HepG2 (cell line): ENCODE measurements around the gene TRIM59. TPM values are rescaled to one million over a fixed set of nuclear protein-coding genes. Genes with fewer than 3 reads are reported as not detected.

Source experiments
- ATAC-seq: fragments of 200-7000 bp; cut with Tn5 transposase; 3 replicates; pipeline ENCODE4 v1.9.1; 2020; ENCODE audit warnings: mild to moderate bottlenecking, moderate library complexity
- BruUV-seq: library from RNA; stranded (reverse); fragments of 400-500 nt; replicated peaks from 2 replicates; lab custom pipeline; 2021; lab: Mats Ljungman, UMichigan
- CTCF ChIA-PET: fragments of 300-600 bp; formaldehyde crosslinking; extraction: SDS; loops from one replicate; lab custom pipeline; 2021; ENCODE audit warnings: low total read pairs, inconsistent platforms, low intra/inter-chr PET ratio; lab: Yijun Ruan, JAX
- POLR2A ChIA-PET: fragments of 350-600 bp; sonication (Branson Sonifier 250); formaldehyde crosslinking; loops from one replicate; lab custom pipeline; 2020; ENCODE audit warnings: antibody characterized with exemption, inconsistent platforms; lab: Yijun Ruan, JAX
- DNase-seq: peaks from one replicate; pipeline ENCODE4 v3.0.0-alpha.2; 2015; ENCODE audit warnings: low spot score
- FAIRE-seq: peaks from 3 replicates; lab custom pipeline; 2011; peaks lifted over from hg19 to GRCh38; lab: Jason Lieb, UNC
- H2AFZ ChIP-seq: one replicate; pipeline ENCODE4 v1.6.1; 2011; ENCODE audit warnings: low read length, inconsistent platforms
- H3K27ac ChIP-seq: fragments of 300-600 bp; 3 replicates; pipeline ENCODE4 v1.8.0; 2011; ENCODE audit warnings: mixed run types, mild to moderate bottlenecking, mixed read lengths, low read length, inconsistent platforms; ENCODE audit not compliant: insufficient read depth; ENCODE audit errors: extremely low read length
- H3K27me3 ChIP-seq, 2 experiments: fragments of 200-600 bp in 1 of 2; 2 replicates in 1 of 2; 3 replicates in 1 of 2; pipeline versions ENCODE4 v1.6.0 to v1.8.0; 2011; ENCODE audit warnings: low read length in 2 of 2, mild to moderate bottlenecking in 2 of 2, moderate library complexity in 2 of 2, inconsistent platforms in 1 of 2; ENCODE audit not compliant: insufficient read depth in 2 of 2, control insufficient read depth in 1 of 2
- H3K36me3 ChIP-seq, 2 experiments: fragments of 200-600 bp in 1 of 2; replicated peaks in 1 of 2; 2 replicates in 1 of 2; 3 replicates in 1 of 2; pipeline versions ENCODE4 v1.5.1 to v1.8.0; 2011; ENCODE audit warnings: low read length in 2 of 2, inconsistent platforms in 1 of 2; ENCODE audit not compliant: insufficient read depth in 2 of 2, control insufficient read depth in 1 of 2
- H3K4me1 ChIP-seq: 2 replicates; pipeline ENCODE4 v1.5.1; 2012; ENCODE audit warnings: low read length, inconsistent platforms; ENCODE audit not compliant: insufficient read depth
- H3K4me2 ChIP-seq: 2 replicates; pipeline ENCODE4 v1.6.0; 2011; ENCODE audit warnings: low read depth, low read length, inconsistent platforms
- H3K4me3 ChIP-seq, 3 experiments: fragments of 200-600 bp in 1 of 3; sonication (generic), shearing (Covaris generic) in 1 of 3; replicated peaks in 1 of 3; 2 replicates each; pipeline ENCODE4 v1.5.1; 2011 to 2016; ENCODE audit warnings: low read length in 3 of 3, inconsistent platforms in 2 of 3, low read depth in 2 of 3, mild to moderate bottlenecking in 2 of 3, control low read depth in 1 of 3, mixed read lengths in 1 of 3; ENCODE audit not compliant: insufficient read depth in 1 of 3
- H3K79me2 ChIP-seq: one replicate; pipeline ENCODE4 v1.6.1; 2011; ENCODE audit warnings: low read length, inconsistent platforms; ENCODE audit not compliant: insufficient read depth
- H3K9ac ChIP-seq: 2 replicates; pipeline ENCODE4 v1.6.0; 2011; ENCODE audit warnings: mild to moderate bottlenecking, low read depth, low read length, inconsistent platforms; ENCODE audit not compliant: insufficient read depth
- H3K9me3 ChIP-seq: 2 replicates; pipeline ENCODE4 v1.5.1; 2012; ENCODE audit warnings: mild to moderate bottlenecking, low read length
- H4K20me1 ChIP-seq: 2 replicates; pipeline ENCODE4 v1.6.0; 2011; ENCODE audit warnings: inconsistent platforms, mild to moderate bottlenecking, low read length, moderate library complexity; ENCODE audit not compliant: insufficient read depth
- FOXC1 ChIP-seq: sonication (generic); formaldehyde crosslinking; IDR thresholded peaks from 2 replicates; pipeline ENCODE4 v1.8.0; 2022; ENCODE audit warnings: mild to moderate bottlenecking, missing genetic modification reagents, borderline replicate concordance
- ISX ChIP-seq: sonication (generic); formaldehyde crosslinking; conservative IDR thresholded peaks from 2 replicates; pipeline ENCODE4 v1.5.0; 2020; ENCODE audit warnings: missing genetic modification reagents
- KDM1A ChIP-seq: IDR thresholded peaks from 2 replicates; pipeline ENCODE4 v1.6.1; 2016; ENCODE audit warnings: missing compliant biosample characterization
- KLF9 ChIP-seq: IDR thresholded peaks from 2 replicates; pipeline ENCODE4 v1.6.1; 2016; ENCODE audit warnings: low read depth
- MAFK ChIP-seq, 2 experiments: IDR thresholded peaks in 1 of 2; conservative IDR thresholded peaks in 1 of 2; 2 replicates each; pipeline ENCODE4 v1.6.1; 2011; ENCODE audit warnings: improper control_type of control experiment in 2 of 2, low read length in 2 of 2
- MXD4 ChIP-seq: IDR thresholded peaks from 2 replicates; pipeline ENCODE4 v1.6.1; 2016; ENCODE audit warnings: mild to moderate bottlenecking, missing biosample characterization, missing genetic modification reagents
- RBM22 ChIP-seq: fragments of 200-400 bp; formaldehyde crosslinking; optimal IDR thresholded peaks from 2 replicates; pipeline ENCODE3; 2017; ENCODE audit warnings: mild to moderate bottlenecking, low read length, moderate library complexity
- SMARCC2 ChIP-seq: fragments of 450-650 bp; IDR thresholded peaks from 2 replicates; pipeline ENCODE4 v1.6.1; 2017; ENCODE audit warnings: antibody characterized with exemption, mild to moderate bottlenecking
- SP5 ChIP-seq: IDR thresholded peaks from 2 replicates; pipeline ENCODE4 v1.6.1; 2016; ENCODE audit warnings: low read depth, borderline replicate concordance
- ZNF343 ChIP-seq: sonication (generic); formaldehyde crosslinking; IDR thresholded peaks from 2 replicates; pipeline ENCODE4 v1.4.0; 2020; ENCODE audit warnings: mild to moderate bottlenecking, missing genetic modification reagents
- ZNF460 ChIP-seq: sonication (generic); formaldehyde crosslinking; IDR thresholded peaks from 2 replicates; pipeline ENCODE4 v1.5.1; 2020; ENCODE audit warnings: missing genetic modification reagents, mild to moderate bottlenecking, borderline replicate concordance
- ZNF7 ChIP-seq: IDR thresholded peaks from 2 replicates; pipeline ENCODE4 v1.6.1; 2016; ENCODE audit warnings: missing biosample characterization, missing genetic modification reagents
- ZSCAN29 ChIP-seq: sonication (generic); formaldehyde crosslinking; conservative IDR thresholded peaks from 2 replicates; pipeline ENCODE4 v1.4.0; 2020; ENCODE audit warnings: mild to moderate bottlenecking, missing genetic modification reagents
- WGBS: methylation state at CpG from one replicate; pipeline ENCODE4 v1.1.6; 2017; ENCODE audit warnings: low lambda C conversion rate; 5-methylcytosine and 5-hydroxymethylcytosine counted together
- in situ Hi-C: cut with HindIII; loops from 2 replicates; pipeline ENCODE4 v1.10.0; 2017; ENCODE audit warnings: low pct_unique_long_range_greater_than_20kb; ENCODE audit not compliant: extremely low pct_ligation_motif_present
- intact Hi-C: fragments of 100-400 bp; cut with micrococcal nuclease; formaldehyde crosslinking; loops from one replicate; pipeline ENCODE4 v1.10.0; 2022; ENCODE audit not compliant: unreplicated experiment
- polyA plus RNA-seq, 8 experiments: library from polyadenylated mRNA; depleted of rRNA in 3 of 8; stranded (reverse) in 7 of 8; unstranded in 1 of 8; fragments of >200 nt; fragmentation: Illumina TruSeq in 4 of 8; extraction: Trizol in 4 of 8; gene quantifications; 2 replicates each; pipeline versions ENCODE4 v1.2.1 to v1.2.3, GENCODE V29; 2011 to 2016; ENCODE audit warnings: low read depth in 4 of 8, missing spikeins in 1 of 8, mixed read lengths in 1 of 8; ENCODE audit not compliant: insufficient read depth in 1 of 8
- total RNA-seq, 5 experiments: library from RNA; depleted of rRNA; stranded (reverse); fragments of >200 nt; fragmentation: Illumina TruSeq; extraction: Trizol; gene quantifications; 2 replicates each; pipeline ENCODE4 v1.2.3, GENCODE V29; 2016; ENCODE audit warnings: low read depth in 1 of 5
- TF ChIP-seq, protein P1 (sequence below), 2 experiments: fragments of 450-650 bp in 1 of 2; sonication (generic) in 1 of 2; formaldehyde crosslinking; IDR thresholded peaks; 2 replicates each; pipeline versions ENCODE4 v1.5.0 to v1.8.0; 2020 to 2022; ENCODE audit warnings: mild to moderate bottlenecking in 1 of 2, missing genetic modification reagents in 1 of 2
- TF ChIP-seq, protein P2 (sequence below): sonication (generic); formaldehyde crosslinking; IDR thresholded peaks from 2 replicates; pipeline ENCODE4 v1.4.0; 2020; ENCODE audit warnings: missing genetic modification reagents
- TF ChIP-seq, protein P3 (sequence below): sonication (generic); formaldehyde crosslinking; IDR thresholded peaks from 2 replicates; pipeline ENCODE4 v1.4.0; 2020; ENCODE audit warnings: missing genetic modification reagents

Gene TRIM59
- total and polyA plus RNA-seq, 2 of the 13 experiments (the other 11 are each of a cell fraction or from before 2014, with no cell fraction given) = 1.3 to 3.2 TPM

DNA sequence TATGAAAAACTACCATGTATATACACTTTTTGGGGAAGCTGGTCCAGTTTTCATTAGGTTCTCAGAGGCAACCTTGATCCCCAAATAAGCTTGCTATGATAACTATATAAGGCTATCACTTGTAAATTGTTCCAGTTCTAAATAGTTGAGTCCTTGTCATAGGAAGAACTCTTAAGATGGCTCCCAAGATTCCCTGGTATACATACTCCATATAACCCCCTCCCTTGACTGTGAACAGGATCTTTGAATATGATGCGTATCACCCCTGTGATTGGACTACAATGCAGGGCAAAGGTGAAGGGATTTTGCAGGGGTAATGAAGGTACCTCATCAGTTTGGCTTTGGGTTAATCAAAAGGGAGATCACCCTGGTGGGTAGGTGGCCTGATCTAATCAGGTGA is 48.6 kb upstream of the TRIM59 start:
- H3K4me2 ChIP-seq = no peak overlapping the region
- in situ Hi-C loops (no loop called here), intact Hi-C loops (no loop called here)
- no TSS peak for BruUV-seq
- no peak for TF ChIP-seq KLF9
- TF ChIP-seq RBM22 = peak; percentile 43
- H3K79me2 ChIP-seq = no peaks in the 10 kb centered on the region
- no peak overlapping the region for H3K27ac ChIP-seq
- 100% methylated on average over 1 of the region's 1 CpG for WGBS
- DNase-seq (no peak), FAIRE-seq (no peak), ATAC-seq (no peak)
- H2AFZ ChIP-seq = no peak overlapping the region
- CTCF ChIA-PET = no interaction called here
- POLR2A ChIA-PET = no interaction called here
- no peaks in the 10 kb centered on the region for H3K9me3 ChIP-seq
- no peaks in the 10 kb centered on the region for H3K27me3 ChIP-seq
- no peak overlapping the region for H3K4me3 ChIP-seq
- no peaks in the 10 kb centered on the region for H4K20me1 ChIP-seq
- peaks cover 3 to 15% of the 10 kb centered on the region in 2 experiments; a peak in 4 of 5 replicates for H3K36me3 ChIP-seq
- H3K4me1 ChIP-seq = no peaks in the 10 kb centered on the region
- H3K9ac ChIP-seq = no peak overlapping the region

DNA sequence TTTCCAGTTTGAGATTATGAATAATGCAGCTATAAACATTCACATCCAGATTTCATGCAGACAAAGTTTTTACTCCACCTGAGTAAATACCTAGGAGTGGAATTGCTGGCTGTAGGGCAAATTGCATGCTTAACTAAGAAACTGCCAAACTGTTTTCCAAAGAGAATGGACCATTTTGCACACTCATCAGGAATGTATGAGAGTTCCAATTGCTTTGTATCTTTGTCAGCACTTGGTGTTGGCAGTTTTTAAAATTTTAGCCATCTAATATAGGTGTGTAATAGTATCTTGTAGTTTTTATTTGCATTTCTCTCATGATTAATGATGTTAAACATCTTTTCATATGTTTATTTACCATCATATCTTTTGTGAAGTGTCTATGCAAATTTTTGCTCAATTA is 40.6 kb upstream of the TRIM59 start:
- POLR2A ChIA-PET = no interaction called here
- H4K20me1 ChIP-seq = no peaks in the 10 kb centered on the region
- H3K9ac ChIP-seq = no peak overlapping the region
- BruUV-seq = no TSS peak
- H3K4me2 ChIP-seq = no peak overlapping the region
- DNase-seq (no peak), FAIRE-seq (no peak), ATAC-seq (no peak)
- H3K79me2 ChIP-seq = no peaks in the 10 kb centered on the region
- no peaks in the 10 kb centered on the region for H3K27me3 ChIP-seq
- no peaks in the 10 kb centered on the region for H3K4me1 ChIP-seq
- CTCF ChIA-PET = no interaction called here
- H3K9me3 ChIP-seq = no peaks in the 10 kb centered on the region
- H3K4me3 ChIP-seq = no peak overlapping the region
- intact Hi-C loops = no loop called here
- H3K36me3 ChIP-seq = no peaks in the 10 kb centered on the region
- in situ Hi-C loops = no loop called here
- H2AFZ ChIP-seq = no peak overlapping the region
- no peak overlapping the region for H3K27ac ChIP-seq
- TF ChIP-seq FOXC1 (CRISPR knock-in tag) (no peak), MXD4 (CRISPR knock-in tag) (no peak), KDM1A (CRISPR knock-in tag) (no peak), ZNF460 (CRISPR knock-in tag) (no peak), SMARCC2 (no peak), SP5 (CRISPR knock-in tag) (no peak), ZNF343 (no peak), ZSCAN29 (no peak), ISX (CRISPR knock-in tag) (no peak), MAFK (conservative IDR thresholded peaks at IDR 0.05 in 1 of 2, IDR thresholded peaks at IDR 0.05 in 1 of 2; ENCODE audit: low read length in 2 of 2) (peak in 1 of 2 experiments; percentile 53; a peak in 2 of 4 replicates), ZNF7 (CRISPR knock-in tag) (peak; percentile 86)
- TF ChIP-seq, protein P1, sequence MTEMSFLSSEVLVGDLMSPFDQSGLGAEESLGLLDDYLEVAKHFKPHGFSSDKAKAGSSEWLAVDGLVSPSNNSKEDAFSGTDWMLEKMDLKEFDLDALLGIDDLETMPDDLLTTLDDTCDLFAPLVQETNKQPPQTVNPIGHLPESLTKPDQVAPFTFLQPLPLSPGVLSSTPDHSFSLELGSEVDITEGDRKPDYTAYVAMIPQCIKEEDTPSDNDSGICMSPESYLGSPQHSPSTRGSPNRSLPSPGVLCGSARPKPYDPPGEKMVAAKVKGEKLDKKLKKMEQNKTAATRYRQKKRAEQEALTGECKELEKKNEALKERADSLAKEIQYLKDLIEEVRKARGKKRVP (CRISPR knock-in tag; IDR thresholded peaks at IDR 0.05) = no peak
- TF ChIP-seq, protein P2, sequence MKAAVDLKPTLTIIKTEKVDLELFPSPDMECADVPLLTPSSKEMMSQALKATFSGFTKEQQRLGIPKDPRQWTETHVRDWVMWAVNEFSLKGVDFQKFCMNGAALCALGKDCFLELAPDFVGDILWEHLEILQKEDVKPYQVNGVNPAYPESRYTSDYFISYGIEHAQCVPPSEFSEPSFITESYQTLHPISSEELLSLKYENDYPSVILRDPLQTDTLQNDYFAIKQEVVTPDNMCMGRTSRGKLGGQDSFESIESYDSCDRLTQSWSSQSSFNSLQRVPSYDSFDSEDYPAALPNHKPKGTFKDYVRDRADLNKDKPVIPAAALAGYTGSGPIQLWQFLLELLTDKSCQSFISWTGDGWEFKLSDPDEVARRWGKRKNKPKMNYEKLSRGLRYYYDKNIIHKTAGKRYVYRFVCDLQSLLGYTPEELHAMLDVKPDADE (CRISPR knock-in tag) = no peak
- TF ChIP-seq, protein P3, sequence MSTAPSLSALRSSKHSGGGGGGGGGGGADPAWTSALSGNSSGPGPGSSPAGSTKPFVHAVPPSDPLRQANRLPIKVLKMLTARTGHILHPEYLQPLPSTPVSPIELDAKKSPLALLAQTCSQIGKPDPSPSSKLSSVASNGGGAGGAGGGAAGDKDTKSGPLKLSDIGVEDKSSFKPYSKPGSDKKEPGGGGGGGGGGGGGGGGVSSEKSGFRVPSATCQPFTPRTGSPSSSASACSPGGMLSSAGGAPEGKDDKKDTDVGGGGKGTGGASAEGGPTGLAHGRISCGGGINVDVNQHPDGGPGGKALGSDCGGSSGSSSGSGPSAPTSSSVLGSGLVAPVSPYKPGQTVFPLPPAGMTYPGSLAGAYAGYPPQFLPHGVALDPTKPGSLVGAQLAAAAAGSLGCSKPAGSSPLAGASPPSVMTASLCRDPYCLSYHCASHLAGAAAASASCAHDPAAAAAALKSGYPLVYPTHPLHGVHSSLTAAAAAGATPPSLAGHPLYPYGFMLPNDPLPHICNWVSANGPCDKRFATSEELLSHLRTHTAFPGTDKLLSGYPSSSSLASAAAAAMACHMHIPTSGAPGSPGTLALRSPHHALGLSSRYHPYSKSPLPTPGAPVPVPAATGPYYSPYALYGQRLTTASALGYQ (CRISPR knock-in tag) = no peak
